ENCODE data around the gene LTBP3.

Gene LTBP3

DNA sequence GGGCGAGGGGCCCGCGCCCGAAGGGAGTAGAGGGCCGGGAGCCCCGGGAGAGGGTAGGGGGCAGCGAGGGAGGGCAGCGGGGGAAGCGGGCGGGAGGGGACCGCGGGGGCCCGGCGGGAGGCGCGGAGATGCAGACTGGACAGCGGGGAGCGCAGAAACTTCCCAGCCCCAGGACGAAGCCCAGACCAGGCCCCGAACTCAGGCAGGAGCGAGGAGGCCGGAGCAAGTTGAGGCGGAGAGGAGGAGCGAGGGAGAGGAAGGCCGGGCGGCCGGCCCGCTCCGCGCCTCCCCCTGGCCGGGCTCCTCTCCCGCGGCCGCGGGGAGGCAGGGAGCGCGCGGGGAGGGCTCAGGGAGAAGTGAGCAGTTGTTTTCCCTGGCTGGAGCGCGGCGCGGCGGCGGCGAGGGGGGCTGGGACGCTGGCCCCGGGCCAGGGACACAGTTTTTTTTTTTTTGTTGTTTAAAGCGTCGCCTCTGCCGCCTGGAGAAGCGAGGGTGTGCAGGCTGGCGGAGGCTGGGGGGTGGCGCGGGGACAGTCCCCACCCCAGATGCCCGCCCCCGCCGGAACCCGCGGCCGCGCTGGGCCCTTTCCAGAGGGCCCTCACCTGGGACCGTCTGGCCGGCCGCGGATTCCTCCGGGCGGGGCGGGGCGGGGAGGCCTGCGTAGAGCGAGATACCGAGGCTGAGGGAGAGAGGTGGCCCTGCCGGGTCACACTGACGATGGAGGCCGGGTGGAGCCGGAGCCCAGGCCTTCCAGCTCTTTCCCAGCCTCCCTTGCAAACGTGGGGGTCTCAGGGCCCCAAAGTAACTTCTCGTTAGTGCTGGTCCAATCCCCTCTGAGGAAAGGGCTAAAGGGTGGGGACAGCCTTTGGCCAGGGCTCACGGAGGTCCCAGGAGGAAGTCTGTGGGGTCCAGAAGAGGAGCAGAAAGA is at the start of gene LTBP3:
Gene LTBP3 (minus strand): TSS at position 358 of the 928 bp plus-strand sequence. CDS start 400 bp downstream, outside the sequence.
- peak; percentile 75 for DNase-seq (ENCODE audit: low read depth)

DNA sequence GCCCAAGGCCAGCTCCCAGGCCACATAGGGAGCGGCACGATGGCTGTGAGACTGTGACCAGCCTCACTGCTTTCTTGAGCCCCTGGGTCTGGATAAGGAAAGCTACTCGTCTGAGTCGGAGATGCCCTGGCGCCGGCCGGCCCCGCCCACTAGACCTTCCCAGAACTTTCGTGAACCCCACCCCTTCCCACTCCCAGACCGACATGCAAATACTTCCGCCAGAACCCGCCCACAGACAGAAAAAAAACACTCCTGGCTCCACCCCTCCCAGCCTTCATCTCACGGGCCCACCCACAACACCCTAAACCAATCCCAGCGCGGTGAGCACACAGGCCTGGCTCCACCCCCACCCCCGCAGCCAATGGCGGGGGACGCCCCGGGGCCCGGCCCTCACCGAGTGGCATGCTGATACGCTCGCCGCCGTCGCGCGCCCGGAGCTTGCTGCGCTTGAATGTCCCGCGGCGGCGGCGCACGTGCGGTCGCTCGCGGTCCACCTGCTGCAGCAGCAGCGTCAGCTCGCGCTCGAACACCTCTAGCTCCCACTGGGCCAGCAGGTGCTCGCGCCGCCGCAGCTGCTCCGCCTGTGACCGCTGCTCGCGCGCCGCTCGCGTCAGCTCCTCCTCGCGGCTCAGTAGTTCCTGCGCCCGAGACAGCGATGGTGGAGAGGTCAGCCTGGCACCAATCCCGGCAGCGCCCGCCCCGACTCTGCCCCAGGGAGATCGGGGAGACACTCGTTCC is 48.9 kb upstream of the LTBP3 start:
- DNase-seq (ENCODE audit: low read depth) = peak; percentile 98

DNA sequence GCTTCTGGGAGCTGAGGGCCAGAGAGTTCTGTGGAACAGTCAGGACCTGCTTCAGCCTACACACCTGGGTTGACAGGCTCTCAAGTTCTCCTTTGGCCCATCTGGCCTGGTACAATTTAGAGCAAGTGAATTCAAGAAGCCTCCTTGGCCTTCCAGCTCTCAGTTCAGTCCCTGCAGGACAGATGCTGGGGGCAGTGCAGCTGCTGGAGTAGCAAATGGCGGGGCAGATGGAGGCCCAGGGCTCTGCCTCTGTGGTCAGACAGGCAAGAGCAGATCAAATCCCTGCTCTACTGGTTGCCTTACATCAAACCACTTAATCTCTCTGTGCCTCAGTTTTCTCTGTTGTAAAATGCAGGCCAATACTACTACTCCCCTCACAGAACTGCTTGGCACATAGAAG is 46.1 kb upstream of the LTBP3 start:
- DNase-seq (ENCODE audit: low read depth) = no peak

DNA sequence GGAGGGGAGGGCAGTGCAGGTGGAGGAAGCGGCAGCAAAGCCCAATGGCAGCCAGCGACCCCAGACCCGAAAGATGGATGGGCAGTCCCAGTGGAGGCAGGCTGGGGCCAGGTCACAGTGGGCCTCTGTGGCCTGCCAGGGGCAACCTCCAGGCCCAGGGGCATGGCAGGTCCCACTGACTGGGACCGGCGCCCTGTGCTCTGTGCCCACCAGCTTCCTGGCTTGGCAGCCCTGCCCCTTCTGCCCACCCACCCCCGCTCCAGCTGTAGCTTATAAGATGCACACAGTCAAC is 41.7 kb upstream of the LTBP3 start:
- DNase-seq (ENCODE audit: low read depth) = no peak

DNA sequence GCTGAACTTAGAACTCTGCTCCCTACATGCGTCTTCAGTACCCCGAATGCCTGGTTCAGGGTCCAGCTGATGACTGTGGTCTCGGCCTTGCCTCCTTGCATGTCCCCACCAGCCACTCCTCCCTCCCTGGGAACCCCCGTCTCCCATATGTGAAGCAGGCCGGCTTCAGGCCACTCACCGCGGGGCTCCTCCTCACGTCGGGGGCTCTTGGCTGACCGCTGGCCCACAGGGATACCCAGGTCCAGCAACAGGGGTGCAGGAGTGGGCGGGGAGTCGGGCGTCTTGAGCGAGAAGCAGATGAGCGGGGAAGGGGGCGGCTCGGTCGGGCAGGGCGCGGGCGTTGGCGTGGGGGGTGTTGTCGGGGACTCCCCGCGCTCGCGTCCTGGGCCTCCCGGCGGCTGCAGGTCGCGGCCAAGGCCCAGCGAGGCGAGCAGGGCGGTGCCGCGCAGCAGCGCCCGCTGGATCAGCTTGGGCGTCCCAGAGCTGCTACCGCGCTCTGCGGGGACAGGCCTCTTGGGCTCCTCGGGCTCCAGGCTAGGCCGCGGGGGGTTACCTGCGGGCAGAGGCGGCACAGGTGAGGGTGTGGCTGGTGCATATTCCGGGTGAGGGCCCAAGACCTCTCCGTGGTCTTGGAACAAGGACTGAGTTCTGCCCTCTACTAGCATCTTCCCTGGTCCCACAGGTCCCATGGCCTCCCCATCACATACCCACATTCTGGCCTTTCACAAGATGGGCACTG is 41.2 kb upstream of the LTBP3 start:
- DNase-seq (ENCODE audit: low read depth) = no peak

DNA sequence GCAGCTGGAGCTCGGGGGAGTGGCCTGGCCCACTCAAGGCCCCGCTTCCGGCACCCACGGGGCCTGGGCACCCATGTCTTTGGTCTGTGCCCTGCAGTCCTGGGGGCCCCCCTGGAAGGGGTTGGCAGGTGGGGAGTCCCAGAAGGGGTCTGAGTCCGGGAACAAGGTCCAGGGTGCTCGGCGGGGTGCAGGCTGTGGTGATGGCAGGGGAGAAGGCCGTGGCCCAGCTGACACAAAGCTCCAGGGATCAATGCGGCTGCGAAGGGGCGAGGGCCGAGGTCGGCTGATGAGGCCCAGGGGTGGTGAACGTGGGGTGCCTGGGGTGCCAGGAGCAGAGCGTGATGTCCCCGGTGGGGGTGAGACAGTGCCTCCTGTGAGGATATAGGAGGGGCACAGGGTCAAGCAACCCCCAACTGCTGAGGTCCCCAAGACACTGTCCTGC is 40.1 kb upstream of the LTBP3 start:
- no peak for DNase-seq (ENCODE audit: low read depth)

DNA sequence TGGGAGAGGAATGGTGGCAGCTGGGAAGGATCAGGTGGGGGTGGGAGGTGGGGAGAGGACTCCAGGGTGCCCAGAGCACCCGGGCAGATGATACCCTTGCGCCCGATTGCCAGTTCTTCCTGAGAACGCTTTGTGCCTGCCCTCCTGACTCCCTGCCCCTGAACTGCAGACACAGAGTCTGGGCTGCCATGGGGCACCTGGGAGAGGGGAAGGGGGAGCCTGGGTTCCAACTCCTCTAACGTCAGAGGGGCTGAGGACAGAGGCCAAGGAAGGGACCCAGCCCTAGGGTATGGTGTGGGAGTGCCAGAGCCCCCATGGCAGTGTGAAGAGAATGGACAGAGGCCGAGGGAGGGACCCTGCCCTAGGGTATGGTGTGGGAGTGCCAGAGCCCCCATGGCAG is 38.4 kb upstream of the LTBP3 start:
- no peak for DNase-seq (ENCODE audit: low read depth)

DNA sequence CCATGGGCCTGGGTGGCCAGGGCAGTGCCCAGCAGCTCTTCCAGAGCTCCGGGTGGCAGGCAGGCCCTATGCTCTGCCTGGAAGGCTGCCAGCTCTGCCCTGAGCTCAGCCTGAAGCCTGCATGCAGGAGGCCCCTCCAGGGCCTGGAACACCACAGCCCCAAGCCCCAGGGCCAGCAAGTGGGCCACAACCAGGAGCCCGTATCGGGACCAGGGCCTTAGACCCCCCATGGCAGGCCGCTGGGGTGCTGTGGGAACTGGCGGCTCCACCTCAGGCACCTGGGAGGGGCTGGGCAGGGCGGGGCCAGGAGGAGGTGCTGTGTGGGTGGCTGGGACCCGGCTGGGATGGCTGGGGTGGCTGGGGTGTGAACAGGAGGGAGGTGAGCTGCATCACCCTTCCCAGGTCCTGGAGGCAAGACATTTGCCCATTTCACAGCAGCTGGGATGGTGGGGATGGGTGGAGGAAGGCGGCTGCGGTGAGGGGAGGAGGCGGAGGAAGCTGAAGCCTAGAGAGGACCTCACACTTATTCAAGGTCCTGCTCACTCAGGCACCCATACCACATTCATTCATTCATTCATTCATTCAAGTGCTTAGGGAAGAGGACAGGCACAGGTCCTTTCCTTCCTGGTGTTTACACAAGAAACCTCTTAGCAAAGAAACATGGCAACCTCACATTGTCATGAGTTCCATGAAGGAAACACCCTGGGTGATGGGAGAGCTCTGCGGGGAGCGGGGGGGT is 37.6 kb upstream of the LTBP3 start, which contains the start of gene KCNK7:
Gene KCNK7 (minus strand): TSS at position 258 of the 739 bp plus-strand sequence. CDS start 28 bp downstream, at position 230.
- DNase-seq (ENCODE audit: low read depth) = no peak

DNA sequence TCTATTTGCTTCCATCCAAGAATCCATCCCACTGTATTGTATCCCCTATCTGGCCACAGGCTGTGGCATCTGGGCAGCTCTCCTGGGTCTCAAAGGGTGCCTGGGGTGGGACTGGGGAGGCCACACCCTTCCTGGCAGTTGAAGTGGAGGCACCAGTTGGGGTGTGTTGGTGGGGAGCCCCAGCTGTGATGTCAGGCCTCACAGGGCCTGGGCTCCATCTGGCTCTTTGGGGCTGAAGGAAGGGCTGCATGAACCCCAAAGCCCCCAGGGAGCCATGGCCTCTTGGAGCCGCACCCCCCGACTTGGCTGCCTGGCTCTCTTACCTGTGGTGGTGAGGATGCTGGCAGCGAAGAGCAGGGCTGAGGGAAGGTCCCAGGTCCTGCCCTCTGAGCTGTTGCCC is 37.0 kb upstream of the LTBP3 start:
- no peak for DNase-seq (ENCODE audit: low read depth)

DNA sequence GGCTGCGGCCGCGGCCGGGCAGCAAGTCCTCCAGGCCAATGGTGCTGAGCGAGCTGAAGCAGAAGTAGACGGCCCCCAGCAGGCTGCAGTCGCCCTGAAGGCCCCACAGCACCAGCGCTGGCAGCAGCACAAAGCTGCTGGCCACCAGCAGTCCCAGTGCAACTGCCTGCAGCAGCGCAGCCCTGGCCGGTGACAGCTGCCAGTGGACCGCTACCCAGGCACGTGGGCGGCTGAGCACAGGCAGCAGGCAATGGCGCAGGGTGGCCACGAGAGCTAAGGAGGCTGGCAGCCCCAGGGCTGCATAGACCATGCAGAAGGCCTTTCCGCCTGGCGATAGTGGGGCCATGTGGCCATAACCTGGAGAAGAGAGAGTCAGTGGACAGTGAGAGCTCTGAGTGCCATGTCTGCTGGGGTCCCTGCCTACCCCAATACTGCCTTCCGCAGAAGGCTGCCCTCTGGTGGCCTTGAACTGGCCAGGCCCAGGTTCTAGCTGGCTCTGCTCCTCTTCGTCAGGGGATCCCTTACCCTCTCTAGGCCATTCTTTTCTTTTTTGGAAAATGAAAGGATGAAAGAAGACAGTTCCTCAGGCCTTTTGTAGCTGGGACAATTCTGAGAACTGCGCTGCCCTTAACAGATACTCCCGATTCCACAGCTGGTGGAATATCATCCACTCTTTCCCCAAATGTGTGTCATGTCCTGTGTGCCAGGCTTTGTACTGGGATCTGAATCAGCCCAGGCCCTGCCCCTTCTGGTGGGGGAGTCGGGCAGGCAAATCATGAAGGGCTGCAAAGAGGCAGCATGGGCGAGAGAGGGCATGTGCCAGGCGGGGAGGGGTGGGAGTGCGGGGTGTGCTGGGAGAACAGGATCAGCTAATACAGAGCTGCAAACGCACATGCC is 35.6 kb upstream of the LTBP3 start:
- no peak for DNase-seq (ENCODE audit: low read depth)

DNA sequence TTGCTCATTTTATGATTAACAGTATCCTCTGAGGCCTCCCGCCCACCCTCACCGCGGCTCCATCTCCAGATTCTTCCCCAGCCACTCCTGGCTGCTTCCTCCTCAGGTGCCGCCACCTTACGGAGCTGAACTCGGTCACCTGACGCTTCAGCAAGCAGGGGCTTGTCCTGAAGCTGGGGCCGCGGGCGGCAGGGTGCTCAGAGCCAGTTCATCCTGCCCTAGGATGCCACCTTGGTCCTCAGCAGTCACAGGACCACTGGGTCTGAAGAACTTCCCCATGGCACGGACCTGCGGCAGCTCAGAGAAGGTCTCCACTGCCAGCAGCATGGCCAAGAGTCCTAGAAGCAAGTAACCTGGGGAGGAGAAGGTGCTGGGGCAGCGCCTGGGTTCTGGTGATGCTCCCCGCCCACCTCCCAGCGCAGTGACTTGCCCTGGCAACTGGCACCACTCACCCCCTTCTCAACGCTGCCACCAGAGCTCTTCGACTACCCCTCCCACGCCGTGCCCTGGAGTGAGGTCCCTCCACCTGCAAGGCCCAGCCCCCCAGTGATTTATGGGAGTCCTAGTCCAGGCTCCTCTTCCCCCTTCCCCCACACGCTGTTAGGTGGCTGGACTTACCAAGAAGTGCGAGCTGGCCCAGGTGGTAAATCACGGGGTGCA is 34.8 kb upstream of the LTBP3 start:
- no peak for DNase-seq (ENCODE audit: low read depth)

DNA sequence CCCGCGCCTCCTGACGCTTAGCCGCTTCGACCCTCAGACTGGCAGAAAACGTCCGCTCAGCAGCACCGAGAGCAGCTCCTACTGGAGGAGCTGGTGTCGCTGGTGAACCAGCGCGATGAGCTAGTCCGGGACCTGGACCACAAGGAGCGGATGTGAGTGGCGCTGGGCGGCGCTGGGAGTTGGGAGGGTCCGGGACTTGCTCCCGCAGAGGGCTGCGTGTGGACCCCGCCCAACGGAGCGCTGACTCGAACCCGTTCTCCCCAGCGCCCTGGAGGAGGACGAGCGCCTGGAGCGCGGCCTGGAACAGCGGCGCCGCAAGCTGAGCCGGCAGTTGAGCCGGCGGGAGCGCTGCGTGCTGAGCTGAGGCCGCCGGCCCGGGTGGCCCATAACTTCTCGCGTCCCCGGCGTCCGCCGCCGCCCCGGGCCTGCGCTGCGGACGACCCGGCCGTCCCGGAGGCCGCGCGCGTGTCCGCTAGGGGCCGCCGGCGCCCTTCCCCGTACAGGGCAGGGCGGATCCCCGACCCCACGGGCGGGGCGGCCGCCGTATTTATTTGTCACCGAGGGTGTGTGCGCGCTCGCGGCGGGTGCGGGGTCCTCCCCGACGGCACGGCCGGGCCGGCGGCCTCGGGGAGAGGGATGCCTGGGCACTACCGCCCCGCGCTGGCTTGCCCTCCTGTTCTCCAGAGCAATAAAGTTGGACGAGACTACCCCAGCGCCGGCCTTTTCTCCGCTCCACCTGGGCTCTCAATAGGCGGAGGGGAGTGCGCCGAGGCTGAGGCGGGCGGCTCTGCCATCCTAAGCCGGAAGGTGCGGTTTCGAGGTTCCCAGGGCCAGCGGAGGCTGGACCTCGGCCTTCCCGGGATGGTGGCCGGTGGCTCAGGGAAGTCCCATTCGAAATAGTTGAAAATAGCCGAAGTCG is 34.0 kb upstream of the LTBP3 start:
- no peak for DNase-seq (ENCODE audit: low read depth)

DNA sequence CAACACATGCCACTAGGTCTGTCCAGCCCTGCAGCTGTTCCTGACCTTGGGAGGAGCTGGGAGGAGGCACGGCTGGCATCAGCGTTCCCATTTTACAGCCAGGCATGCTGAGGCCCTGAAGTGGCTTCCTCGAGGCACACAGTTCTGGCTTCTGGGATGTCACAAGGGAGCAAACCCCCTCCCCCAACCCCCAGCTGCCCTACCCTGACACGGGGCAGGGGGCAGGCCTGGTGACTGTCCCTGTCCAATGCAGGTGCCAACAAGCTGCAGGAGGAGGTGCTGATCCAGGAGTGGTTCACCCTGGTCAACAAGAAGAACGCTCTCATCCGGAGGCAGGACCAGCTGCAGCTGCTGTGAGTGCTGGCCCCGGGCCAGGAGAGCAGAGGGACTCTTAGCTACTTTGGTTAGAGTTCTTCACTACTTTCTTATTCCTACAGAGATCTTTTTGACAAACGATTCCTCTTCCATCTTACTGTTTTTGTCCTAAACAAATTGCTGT is 32.1 kb upstream of the LTBP3 start:
- no peak for DNase-seq (ENCODE audit: low read depth)

DNA sequence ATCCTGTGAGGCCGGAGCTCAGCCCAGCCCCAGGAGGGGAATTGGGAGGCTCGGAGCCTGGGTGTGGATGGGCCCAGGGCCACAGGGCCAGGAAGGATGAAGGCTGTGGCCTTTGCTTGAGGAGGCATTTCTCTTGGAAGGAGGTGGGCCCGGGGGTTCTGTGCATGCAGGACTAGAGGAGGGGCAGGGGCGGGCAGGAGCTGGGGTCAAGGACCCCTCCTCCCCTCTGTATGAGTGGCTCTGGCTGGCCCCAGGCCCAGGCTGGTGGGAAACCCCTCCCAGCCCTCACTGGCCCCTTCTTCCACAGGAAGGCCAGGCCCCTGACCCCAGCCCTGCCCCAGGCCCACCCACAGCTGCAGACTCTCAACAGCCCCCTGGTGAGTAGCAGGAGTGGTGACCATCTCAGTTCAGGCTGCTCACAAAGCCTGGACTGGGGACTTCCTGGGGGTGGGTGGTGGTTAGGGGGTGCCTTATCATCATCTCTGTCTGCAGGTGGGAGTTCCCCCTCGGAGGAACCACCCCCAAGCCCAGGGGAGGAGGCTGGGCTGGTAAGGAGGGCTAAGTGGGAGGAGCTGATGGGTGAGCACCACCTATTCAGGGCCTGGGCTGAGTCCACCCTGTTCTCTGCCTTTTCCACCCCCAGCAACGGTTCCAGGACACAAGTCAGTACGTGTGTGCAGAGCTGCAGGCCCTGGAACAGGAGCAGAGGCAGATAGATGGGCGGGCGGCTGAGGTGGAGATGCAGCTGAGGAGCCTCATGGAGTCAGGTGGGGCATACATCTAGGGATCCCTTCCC is 31.5 kb upstream of the LTBP3 start:
- no peak for DNase-seq (ENCODE audit: low read depth)

DNA sequence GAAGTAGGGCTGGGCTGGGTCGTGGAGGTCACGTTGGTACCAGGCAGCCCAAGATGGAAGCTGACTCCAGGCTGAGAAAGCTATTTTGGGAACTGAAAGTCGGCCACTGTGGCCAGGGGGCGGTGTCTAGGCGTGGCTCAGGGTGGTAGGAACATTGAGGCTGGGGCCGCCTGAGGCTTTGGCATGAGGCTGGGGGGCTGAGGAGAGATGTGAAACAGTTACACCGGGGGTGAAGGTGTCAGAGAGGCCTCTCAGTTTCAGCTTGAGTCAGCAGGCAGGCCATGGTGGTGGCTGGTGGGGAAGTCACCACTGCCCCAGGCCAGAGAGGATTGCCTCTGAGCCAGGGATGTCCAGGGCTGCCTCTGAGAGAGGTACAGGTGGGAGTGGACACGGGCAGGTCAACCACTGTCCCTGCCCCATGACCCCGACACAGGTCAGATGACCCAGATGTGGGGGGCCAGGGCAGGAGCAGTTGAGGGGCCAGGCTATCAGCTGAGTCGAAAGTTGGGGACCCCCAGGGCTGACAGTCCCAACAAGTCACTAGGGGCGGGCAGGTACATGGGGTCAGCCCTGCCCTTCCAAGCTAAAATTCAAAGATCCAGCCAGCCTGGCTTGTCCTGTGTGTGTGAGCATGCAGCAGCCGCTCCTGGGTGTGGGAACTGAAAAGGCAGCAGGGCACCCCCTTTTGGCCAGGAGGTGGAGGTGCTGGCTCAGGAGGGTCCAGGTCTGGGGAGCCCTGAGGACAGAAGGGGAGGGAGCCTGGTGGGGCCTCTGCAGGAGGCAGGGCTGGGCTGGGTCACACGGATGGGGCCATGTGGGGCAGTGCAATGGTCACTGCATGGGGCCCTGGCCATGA is 30.3 kb upstream of the LTBP3 start:
- DNase-seq (ENCODE audit: low read depth) = peak; percentile 59

DNA sequence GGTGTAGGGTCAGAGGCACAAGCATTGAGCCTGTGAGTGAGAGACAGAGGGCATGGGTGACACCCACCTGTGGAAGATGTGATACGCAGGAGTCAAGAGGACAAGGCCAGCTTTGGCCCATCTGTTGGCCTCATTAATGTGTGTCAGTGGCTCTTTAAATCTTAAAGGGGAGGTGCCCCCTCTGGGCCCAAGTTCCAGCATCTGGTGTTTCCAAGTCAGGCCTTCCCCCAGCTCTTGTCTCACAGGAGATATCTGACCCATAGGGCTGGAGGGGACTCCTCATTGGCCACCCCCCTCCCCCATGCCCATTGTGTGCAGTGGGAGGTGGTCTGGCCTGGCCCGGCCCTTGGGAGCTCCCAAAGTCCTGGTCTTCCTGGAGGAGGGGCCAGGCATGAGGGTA is 28.5 kb upstream of the LTBP3 start:
- peak; percentile 28 for DNase-seq (ENCODE audit: low read depth)

DNA sequence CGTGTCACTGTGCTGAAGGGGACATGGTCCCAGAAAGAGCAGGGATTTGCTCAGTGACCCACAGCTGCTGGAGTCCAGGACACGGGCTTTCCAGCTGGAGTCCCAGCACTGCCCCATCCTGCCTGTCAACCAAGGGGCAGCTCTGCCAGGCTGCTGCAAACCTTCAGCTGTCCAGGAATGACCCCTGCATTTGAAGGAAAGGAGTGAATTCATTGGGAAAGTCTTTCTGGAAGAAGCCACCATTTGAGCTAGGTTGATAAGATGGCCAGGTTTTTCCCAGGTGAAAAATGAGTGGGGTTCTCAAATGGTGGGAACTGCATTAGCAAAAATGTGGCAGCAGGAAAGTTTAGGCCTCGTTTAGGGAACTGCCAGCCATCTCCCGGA is 28.1 kb upstream of the LTBP3 start:
- no peak for DNase-seq (ENCODE audit: low read depth)

Measured in amniotic epithelial cell (primary cell).